ENCODE measurements around the gene WFDC9. TPM values are rescaled to one million over a fixed set of nuclear protein-coding genes. Genes with fewer than 3 reads are reported as not detected.

Gene WFDC9
- total RNA-seq, 4 donors from 2014 or later, result not detected

DNA sequence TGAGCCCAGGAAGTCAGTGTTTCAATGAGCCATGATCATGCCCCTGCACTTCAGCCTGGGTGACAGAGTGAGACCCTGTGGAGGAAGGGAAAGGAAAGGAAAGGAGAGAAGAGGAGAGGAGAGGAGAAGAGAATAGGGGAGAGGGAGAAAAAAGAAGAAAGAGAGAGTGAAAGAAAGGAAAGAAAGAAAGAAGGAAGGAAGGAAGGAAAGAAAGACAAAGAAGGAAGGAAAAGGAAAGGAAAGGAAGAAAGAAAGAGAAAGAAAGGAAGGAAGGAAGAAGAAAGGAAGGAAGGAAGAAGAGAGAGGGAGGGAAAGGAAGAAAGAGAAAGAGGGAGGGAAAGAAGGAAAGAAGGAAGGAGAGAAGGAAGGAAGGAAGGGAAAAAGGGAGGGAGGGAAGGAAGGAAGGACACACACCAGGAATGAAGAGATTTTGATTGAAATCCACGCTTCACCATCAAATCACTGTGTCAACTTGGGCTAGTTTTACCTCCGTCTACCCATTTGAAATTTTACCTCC lies 66.3 kb downstream of the WFDC9 start:
- DNase-seq, result no peak
- H3K9me3 ChIP-seq, result no peaks in the 10 kb centered on the region
- H3K4me3 ChIP-seq, result no peak overlapping the region
- no peak overlapping the region for H3K27ac ChIP-seq
- H3K27me3 ChIP-seq, result no peaks in the 10 kb centered on the region
- H3K4me1 ChIP-seq, result no peaks in the 10 kb centered on the region
- H3K36me3 ChIP-seq, result no peaks in the 10 kb centered on the region
- TF ChIP-seq, protein P1, sequence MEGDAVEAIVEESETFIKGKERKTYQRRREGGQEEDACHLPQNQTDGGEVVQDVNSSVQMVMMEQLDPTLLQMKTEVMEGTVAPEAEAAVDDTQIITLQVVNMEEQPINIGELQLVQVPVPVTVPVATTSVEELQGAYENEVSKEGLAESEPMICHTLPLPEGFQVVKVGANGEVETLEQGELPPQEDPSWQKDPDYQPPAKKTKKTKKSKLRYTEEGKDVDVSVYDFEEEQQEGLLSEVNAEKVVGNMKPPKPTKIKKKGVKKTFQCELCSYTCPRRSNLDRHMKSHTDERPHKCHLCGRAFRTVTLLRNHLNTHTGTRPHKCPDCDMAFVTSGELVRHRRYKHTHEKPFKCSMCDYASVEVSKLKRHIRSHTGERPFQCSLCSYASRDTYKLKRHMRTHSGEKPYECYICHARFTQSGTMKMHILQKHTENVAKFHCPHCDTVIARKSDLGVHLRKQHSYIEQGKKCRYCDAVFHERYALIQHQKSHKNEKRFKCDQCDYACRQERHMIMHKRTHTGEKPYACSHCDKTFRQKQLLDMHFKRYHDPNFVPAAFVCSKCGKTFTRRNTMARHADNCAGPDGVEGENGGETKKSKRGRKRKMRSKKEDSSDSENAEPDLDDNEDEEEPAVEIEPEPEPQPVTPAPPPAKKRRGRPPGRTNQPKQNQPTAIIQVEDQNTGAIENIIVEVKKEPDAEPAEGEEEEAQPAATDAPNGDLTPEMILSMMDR (IDR thresholded peaks at IDR 0.05), result no peak
- TF ChIP-seq POLR2A (IDR thresholded peaks at IDR 0.05), result no peak
- intact Hi-C loops (cut with DNase I; ENCODE audit: low total_unique reads), result no loop called here

Small RNA genes within 50 kb of the gene (small RNA-seq; reads per million reads assigned to genes)
- not detected for gene RNA5SP485

Other genes with a start within 250 kb of the WFDC9 start
- 10 to 100 TPM in 3 of 4 donors, 1 to 10 TPM in 1; 7.5 to 84.2 (median 62.4) TPM for gene DBNDD2, start 223.0 kb downstream of the WFDC9 start, total RNA-seq
- gene PIGT, start 215.1 kb downstream of the WFDC9 start, total RNA-seq, result 10 to 100 TPM; 28.7 to 89.2 (median 62.6) TPM
- 10 to 100 TPM in 2 of 4 donors, 1 to 10 TPM in 1, not detected in 1; 7.9 to 18.3 (median 15.5) TPM for gene WFDC2, start 161.5 kb downstream of the WFDC9 start, total RNA-seq
- gene SPINT3, start 115.7 kb downstream of the WFDC9 start, total RNA-seq, result not detected
- gene WFDC6, start 91.8 kb downstream of the WFDC9 start, total RNA-seq, result not detected
- under 1 TPM in 1 of 4 donors, not detected in 3; 0.97 TPM for gene EPPIN, start 83.9 kb downstream of the WFDC9 start, total RNA-seq
- not detected for gene WFDC8, start 52.0 kb downstream of the WFDC9 start, total RNA-seq
- not detected for gene WFDC10A, start 1.5 kb downstream of the WFDC9 start, total RNA-seq
- gene WFDC11, start 39.0 kb upstream of the WFDC9 start, total RNA-seq, result not detected
- gene WFDC13, start 70.8 kb upstream of the WFDC9 start, total RNA-seq, result not detected
- gene WFDC10B, start 73.7 kb upstream of the WFDC9 start, total RNA-seq, result not detected
- gene SPINT4, start 91.1 kb upstream of the WFDC9 start, total RNA-seq, result not detected
- gene WFDC3, start 160.6 kb upstream of the WFDC9 start, total RNA-seq, result 1 to 10 TPM in 1 of 4 donors, not detected in 3; 2.0 TPM
- gene DNTTIP1, start 160.7 kb upstream of the WFDC9 start, total RNA-seq, result 10 to 100 TPM; 11.2 to 29.8 (median 17.1) TPM
- gene UBE2C, start 181.4 kb upstream of the WFDC9 start, total RNA-seq, result 10 to 100 TPM in 1 of 4 donors, not detected in 3; 12.4 TPM
- 1 to 10 TPM in 1 of 4 donors, under 1 TPM in 1, not detected in 2; 0.59 to 1.3 TPM for gene TNNC2, start 196.0 kb upstream of the WFDC9 start, total RNA-seq
- 100 to 1,000 TPM in 1 of 4 donors, 10 to 100 TPM in 3; 56.5 to 145 (median 63.2) TPM for gene SNX21, start 202.5 kb upstream of the WFDC9 start, total RNA-seq
- gene ACOT8, start 226.1 kb upstream of the WFDC9 start, total RNA-seq, result 10 to 100 TPM; 17.2 to 31.5 (median 23.5) TPM
- 1 to 10 TPM; 3.1 to 9.2 (median 4.3) TPM for gene ZSWIM3, start 226.3 kb upstream of the WFDC9 start, total RNA-seq
- gene ZSWIM1, start 249.9 kb upstream of the WFDC9 start, total RNA-seq, result 10 to 100 TPM in 1 of 4 donors, 1 to 10 TPM in 2, under 1 TPM in 1; 0.77 to 12.2 (median 3.3) TPM